GM23338 (cell line): ENCODE measurements around the gene CD82. TPM values are rescaled to one million over a fixed set of nuclear protein-coding genes. Genes with fewer than 3 reads are reported as not detected.

Source experiments
- CREB1 ChIP-seq: fragments of 250-450 bp; sonication (Bioruptor Pico); IDR thresholded peaks from 2 replicates; pipeline ENCODE4 v1.5.0; 2020; ENCODE audit warnings: low read depth, mild to moderate bottlenecking, moderate library complexity
- EZH2 ChIP-seq: fragments of 200-600 bp; sonication (generic); IDR thresholded peaks from one replicate; pipeline ENCODE4 v1.8.0; 2017; ENCODE audit warnings: antibody characterized with exemption, mild to moderate bottlenecking, low read depth; ENCODE audit not compliant: unreplicated experiment
- EZH2phosphoT487 ChIP-seq: fragments of 200-600 bp; sonication (generic); IDR thresholded peaks from one replicate; pipeline ENCODE4 v1.8.1; 2018; ENCODE audit warnings: antibody characterized with exemption; ENCODE audit not compliant: unreplicated experiment
- JUNB ChIP-seq: IDR thresholded peaks from one replicate; pipeline ENCODE4 v1.6.1; 2016; ENCODE audit warnings: antibody characterized with exemption; ENCODE audit not compliant: unreplicated experiment
- NANOG ChIP-seq: IDR thresholded peaks from 2 replicates; pipeline ENCODE4 v1.6.1; 2016; ENCODE audit warnings: antibody characterized with exemption, borderline replicate concordance
- POLR2AphosphoS5 ChIP-seq: IDR thresholded peaks from 2 replicates; pipeline ENCODE4 v1.6.1; 2016; ENCODE audit warnings: antibody characterized with exemption, low read depth
- STAT1 ChIP-seq: IDR thresholded peaks from one replicate; pipeline ENCODE4 v1.6.1; 2016; ENCODE audit warnings: antibody characterized with exemption; ENCODE audit not compliant: unreplicated experiment
- ZNF114 ChIP-seq: fragments of 250-450 bp; sonication (Bioruptor Pico); IDR thresholded peaks from 2 replicates; pipeline ENCODE4 v1.5.0; 2020; ENCODE audit warnings: mild to moderate bottlenecking, moderate library complexity
- polyA plus RNA-seq: library from polyadenylated mRNA; unstranded; fragments of >200 nt; fragmentation: Nextera tagmentation; extraction: Ambion mirVana; gene quantifications from 2 replicates; pipeline ENCODE4 v1.2.1, GENCODE V29; 2016
- total RNA-seq: library from RNA; depleted of rRNA; stranded (reverse); fragments of >200 nt; shearing (Covaris generic); gene quantifications from 2 replicates; pipeline ENCODE4 v1.2.3, GENCODE V29; 2014
- TF ChIP-seq, protein P1 (sequence below): fragments of 250-450 bp; sonication (Bioruptor Pico); IDR thresholded peaks from 2 replicates; pipeline ENCODE4 v1.5.0; 2020; ENCODE audit warnings: mild to moderate bottlenecking, moderate library complexity
- TF ChIP-seq, protein P2 (sequence below): IDR thresholded peaks from one replicate; pipeline ENCODE4 v1.6.1; 2018; ENCODE audit warnings: antibody characterized with exemption; ENCODE audit not compliant: unreplicated experiment

CD82 gene
- total and polyA plus RNA-seq, 2 experiments from 2014 or later, result 4.4 to 4.9 TPM

DNA sequence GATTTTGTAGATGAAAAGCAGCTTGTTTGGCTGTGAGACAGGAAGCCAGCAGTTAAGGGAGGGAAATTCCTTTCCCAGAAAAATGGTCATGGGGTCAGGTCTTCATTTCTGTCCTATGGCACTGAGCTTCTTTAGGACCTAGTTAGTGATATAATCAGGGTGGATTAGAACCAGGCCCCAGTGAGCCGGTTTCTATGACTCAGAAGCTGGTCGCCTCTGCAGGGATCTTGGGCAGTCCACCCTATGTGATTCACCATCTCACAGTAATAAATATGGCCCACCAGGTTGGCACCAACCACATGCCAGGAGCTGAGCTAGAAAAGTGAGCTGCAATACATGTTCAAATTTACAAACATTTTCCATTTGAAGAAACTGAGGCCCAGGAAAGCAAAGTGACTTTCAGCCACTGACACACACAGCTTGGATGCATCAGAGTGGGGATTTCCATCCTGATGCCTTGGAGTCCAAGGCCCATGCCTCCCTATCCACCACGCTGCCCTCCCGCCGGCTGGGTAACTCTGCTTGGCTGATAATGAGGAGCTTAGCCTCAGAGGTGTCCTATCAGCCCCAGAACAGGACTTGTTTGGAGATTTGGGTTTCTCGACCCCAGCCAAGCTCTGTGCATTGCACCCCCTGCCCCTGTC lies 42.0 kb downstream of the CD82 start (continued):
- TF ChIP-seq, protein P1, sequence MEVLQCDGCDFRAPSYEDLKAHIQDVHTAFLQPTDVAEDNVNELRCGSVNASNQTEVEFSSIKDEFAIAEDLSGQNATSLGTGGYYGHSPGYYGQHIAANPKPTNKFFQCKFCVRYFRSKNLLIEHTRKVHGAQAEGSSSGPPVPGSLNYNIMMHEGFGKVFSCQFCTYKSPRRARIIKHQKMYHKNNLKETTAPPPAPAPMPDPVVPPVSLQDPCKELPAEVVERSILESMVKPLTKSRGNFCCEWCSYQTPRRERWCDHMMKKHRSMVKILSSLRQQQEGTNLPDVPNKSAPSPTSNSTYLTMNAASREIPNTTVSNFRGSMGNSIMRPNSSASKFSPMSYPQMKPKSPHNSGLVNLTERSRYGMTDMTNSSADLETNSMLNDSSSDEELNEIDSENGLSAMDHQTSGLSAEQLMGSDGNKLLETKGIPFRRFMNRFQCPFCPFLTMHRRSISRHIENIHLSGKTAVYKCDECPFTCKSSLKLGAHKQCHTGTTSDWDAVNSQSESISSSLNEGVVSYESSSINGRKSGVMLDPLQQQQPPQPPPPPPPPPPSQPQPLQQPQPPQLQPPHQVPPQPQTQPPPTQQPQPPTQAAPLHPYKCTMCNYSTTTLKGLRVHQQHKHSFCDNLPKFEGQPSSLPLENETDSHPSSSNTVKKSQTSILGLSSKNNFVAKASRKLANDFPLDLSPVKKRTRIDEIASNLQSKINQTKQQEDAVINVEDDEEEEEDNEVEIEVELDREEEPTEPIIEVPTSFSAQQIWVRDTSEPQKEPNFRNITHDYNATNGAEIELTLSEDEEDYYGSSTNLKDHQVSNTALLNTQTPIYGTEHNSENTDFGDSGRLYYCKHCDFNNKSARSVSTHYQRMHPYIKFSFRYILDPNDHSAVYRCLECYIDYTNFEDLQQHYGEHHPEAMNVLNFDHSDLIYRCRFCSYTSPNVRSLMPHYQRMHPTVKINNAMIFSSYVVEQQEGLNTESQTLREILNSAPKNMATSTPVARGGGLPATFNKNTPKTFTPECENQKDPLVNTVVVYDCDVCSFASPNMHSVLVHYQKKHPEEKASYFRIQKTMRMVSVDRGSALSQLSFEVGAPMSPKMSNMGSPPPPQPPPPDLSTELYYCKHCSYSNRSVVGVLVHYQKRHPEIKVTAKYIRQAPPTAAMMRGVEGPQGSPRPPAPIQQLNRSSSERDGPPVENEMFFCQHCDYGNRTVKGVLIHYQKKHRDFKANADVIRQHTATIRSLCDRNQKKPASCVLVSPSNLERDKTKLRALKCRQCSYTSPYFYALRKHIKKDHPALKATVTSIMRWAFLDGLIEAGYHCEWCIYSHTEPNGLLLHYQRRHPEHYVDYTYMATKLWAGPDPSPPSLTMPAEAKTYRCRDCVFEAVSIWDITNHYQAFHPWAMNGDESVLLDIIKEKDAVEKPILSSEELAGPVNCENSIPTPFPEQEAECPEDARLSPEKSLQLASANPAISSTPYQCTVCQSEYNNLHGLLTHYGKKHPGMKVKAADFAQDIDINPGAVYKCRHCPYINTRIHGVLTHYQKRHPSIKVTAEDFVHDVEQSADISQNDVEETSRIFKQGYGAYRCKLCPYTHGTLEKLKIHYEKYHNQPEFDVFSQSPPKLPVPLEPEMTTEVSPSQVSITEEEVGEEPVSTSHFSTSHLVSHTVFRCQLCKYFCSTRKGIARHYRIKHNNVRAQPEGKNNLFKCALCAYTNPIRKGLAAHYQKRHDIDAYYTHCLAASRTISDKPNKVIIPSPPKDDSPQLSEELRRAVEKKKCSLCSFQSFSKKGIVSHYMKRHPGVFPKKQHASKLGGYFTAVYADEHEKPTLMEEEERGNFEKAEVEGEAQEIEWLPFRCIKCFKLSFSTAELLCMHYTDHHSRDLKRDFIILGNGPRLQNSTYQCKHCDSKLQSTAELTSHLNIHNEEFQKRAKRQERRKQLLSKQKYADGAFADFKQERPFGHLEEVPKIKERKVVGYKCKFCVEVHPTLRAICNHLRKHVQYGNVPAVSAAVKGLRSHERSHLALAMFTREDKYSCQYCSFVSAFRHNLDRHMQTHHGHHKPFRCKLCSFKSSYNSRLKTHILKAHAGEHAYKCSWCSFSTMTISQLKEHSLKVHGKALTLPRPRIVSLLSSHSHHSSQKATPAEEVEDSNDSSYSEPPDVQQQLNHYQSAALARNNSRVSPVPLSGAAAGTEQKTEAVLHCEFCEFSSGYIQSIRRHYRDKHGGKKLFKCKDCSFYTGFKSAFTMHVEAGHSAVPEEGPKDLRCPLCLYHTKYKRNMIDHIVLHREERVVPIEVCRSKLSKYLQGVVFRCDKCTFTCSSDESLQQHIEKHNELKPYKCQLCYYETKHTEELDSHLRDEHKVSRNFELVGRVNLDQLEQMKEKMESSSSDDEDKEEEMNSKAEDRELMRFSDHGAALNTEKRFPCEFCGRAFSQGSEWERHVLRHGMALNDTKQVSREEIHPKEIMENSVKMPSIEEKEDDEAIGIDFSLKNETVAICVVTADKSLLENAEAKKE (CRISPR knock-in tag), result no peak
- no peak for TF ChIP-seq EZH2phosphoT487
- TF ChIP-seq STAT1, result no peak
- TF ChIP-seq, protein P2, sequence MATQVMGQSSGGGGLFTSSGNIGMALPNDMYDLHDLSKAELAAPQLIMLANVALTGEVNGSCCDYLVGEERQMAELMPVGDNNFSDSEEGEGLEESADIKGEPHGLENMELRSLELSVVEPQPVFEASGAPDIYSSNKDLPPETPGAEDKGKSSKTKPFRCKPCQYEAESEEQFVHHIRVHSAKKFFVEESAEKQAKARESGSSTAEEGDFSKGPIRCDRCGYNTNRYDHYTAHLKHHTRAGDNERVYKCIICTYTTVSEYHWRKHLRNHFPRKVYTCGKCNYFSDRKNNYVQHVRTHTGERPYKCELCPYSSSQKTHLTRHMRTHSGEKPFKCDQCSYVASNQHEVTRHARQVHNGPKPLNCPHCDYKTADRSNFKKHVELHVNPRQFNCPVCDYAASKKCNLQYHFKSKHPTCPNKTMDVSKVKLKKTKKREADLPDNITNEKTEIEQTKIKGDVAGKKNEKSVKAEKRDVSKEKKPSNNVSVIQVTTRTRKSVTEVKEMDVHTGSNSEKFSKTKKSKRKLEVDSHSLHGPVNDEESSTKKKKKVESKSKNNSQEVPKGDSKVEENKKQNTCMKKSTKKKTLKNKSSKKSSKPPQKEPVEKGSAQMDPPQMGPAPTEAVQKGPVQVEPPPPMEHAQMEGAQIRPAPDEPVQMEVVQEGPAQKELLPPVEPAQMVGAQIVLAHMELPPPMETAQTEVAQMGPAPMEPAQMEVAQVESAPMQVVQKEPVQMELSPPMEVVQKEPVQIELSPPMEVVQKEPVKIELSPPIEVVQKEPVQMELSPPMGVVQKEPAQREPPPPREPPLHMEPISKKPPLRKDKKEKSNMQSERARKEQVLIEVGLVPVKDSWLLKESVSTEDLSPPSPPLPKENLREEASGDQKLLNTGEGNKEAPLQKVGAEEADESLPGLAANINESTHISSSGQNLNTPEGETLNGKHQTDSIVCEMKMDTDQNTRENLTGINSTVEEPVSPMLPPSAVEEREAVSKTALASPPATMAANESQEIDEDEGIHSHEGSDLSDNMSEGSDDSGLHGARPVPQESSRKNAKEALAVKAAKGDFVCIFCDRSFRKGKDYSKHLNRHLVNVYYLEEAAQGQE, result no peak
- no peak for TF ChIP-seq NANOG
- no peak for TF ChIP-seq CREB1 (CRISPR knock-in tag)
- no peak for TF ChIP-seq POLR2AphosphoS5
- TF ChIP-seq JUNB, result no peak
- TF ChIP-seq EZH2, result no peak
- no peak for TF ChIP-seq ZNF114
